Suprapubic skin (tissue), 4 donors: ENCODE measurements around the gene LITAFD. TPM values are rescaled to one million over a fixed set of nuclear protein-coding genes. Genes with fewer than 3 reads are reported as not detected.

ENCODE experiments used
- DNase-seq, 2 donors: peaks; one replicate each; pipeline ENCODE4 v3.0.0-alpha.2; 2019; ENCODE audit warnings: low spot score in 2 of 2
- H3K27ac ChIP-seq: fragments of 200-600 bp; sonication (generic); one replicate; pipeline ENCODE4 v1.5.1; 2019
- H3K27me3 ChIP-seq: fragments of 200-600 bp; sonication (generic); one replicate; pipeline ENCODE4 v1.5.1; 2019
- H3K36me3 ChIP-seq: fragments of 200-600 bp; sonication (generic); one replicate; pipeline ENCODE4 v1.5.1; 2019
- H3K4me1 ChIP-seq: fragments of 200-600 bp; sonication (generic); one replicate; pipeline ENCODE4 v1.5.1; 2019
- H3K4me3 ChIP-seq: fragments of 200-600 bp; sonication (generic); one replicate; pipeline ENCODE4 v1.5.1; 2019; ENCODE audit warnings: mild to moderate bottlenecking
- H3K9me3 ChIP-seq: fragments of 200-600 bp; sonication (generic); one replicate; pipeline ENCODE4 v1.5.1; 2019
- CTCF ChIP-seq, 2 donors: fragments of 200-600 bp in 1 of 2; fragments of 450-650 bp in 1 of 2; sonication (generic) in 1 of 2; IDR thresholded peaks; one replicate each; pipeline ENCODE4 v1.5.1; 2016 to 2019; ENCODE audit warnings: antibody characterized with exemption in 2 of 2, mild to moderate bottlenecking in 1 of 2, moderate library complexity in 1 of 2
- EP300 ChIP-seq: sonication (generic); formaldehyde crosslinking; IDR thresholded peaks from one replicate; pipeline ENCODE4 v1.6.1; 2017; ENCODE audit warnings: antibody characterized with exemption
- POLR2A ChIP-seq, 2 donors: fragments of 450-650 bp; IDR thresholded peaks; one replicate each; pipeline ENCODE4 v1.6.1; 2017; ENCODE audit warnings: antibody characterized with exemption in 2 of 2, mild to moderate bottlenecking in 2 of 2, moderate library complexity in 2 of 2
- POLR2AphosphoS5 ChIP-seq, 3 donors: sonication (generic); formaldehyde crosslinking; IDR thresholded peaks; one replicate each; pipeline ENCODE4 v1.6.1; 2017; ENCODE audit warnings: antibody characterized with exemption in 3 of 3
- WGBS: methylation state at CpG from one replicate; pipeline ENCODE4 v1.1.5; 2018; 5-methylcytosine and 5-hydroxymethylcytosine counted together
- total RNA-seq, 4 donors: library from RNA; depleted of rRNA; stranded (reverse); fragments of >200 nt; gene quantifications; one replicate each; pipeline ENCODE4 v1.1.0, GENCODE V29; 2016

LITAFD gene
- total RNA-seq, 4 donors from 2014 or later: not detected

- H3K4me3 ChIP-seq: no peak overlapping the region
- no peaks in the 10 kb centered on the region for H3K9me3 ChIP-seq
- peaks cover 8% of the 10 kb centered on the region for H3K4me1 ChIP-seq
- no peak overlapping the region for H3K27ac ChIP-seq
- DNase-seq: no peak
- 86% methylated on average over 7 of the region's 7 CpGs for WGBS
- peaks cover 62% of the 10 kb centered on the region for H3K36me3 ChIP-seq
- TF ChIP-seq CTCF (IDR thresholded peaks at IDR 0.05) (no peak), POLR2A (IDR thresholded peaks at IDR 0.05) (no peak), EP300 (no peak), POLR2AphosphoS5 (IDR thresholded peaks at IDR 0.05) (no peak)
- no peaks in the 10 kb centered on the region for H3K27me3 ChIP-seq
Measured at GRCh38 chr16:8853611-8854010, 28.5 kb upstream of the LITAFD start.

- Histone ChIP-seq H3K9me3 (no peaks in the 10 kb centered on the region), H3K36me3 (peaks cover 60% of the 10 kb centered on the region), H3K27ac (no peak overlapping the region), H3K4me3 (no peak overlapping the region), H3K27me3 (no peaks in the 10 kb centered on the region), H3K4me1 (peaks cover 8% of the 10 kb centered on the region)
- DNase-seq: no peak
- TF ChIP-seq POLR2AphosphoS5 (IDR thresholded peaks at IDR 0.05): no peak
- TF ChIP-seq EP300: no peak
- no peak for TF ChIP-seq CTCF (IDR thresholded peaks at IDR 0.05)
- no peak for TF ChIP-seq POLR2A (IDR thresholded peaks at IDR 0.05)
- 89% methylated on average over 9 of the region's 9 CpGs for WGBS
Measured at GRCh38 chr16:8854298-8854948, 27.7 kb upstream of the LITAFD start.

- H3K9me3 ChIP-seq: no peaks in the 10 kb centered on the region
- WGBS: 96% methylated on average over 6 of the region's 11 CpGs
- TF ChIP-seq POLR2AphosphoS5 (IDR thresholded peaks at IDR 0.05) (no peak), CTCF (IDR thresholded peaks at IDR 0.05) (no peak), EP300 (no peak), POLR2A (IDR thresholded peaks at IDR 0.05) (no peak)
- peaks cover 52% of the 10 kb centered on the region for H3K36me3 ChIP-seq
- DNase-seq: no peak
- no peaks in the 10 kb centered on the region for H3K27me3 ChIP-seq
- H3K4me1 ChIP-seq: peaks cover 6% of the 10 kb centered on the region
- H3K4me3 ChIP-seq: no peak overlapping the region
- no peak overlapping the region for H3K27ac ChIP-seq
Measured at GRCh38 chr16:8855051-8855786, 26.9 kb upstream of the LITAFD start.

GRCh38 chr16:8855972-8856371 lies 26.2 kb upstream of the LITAFD start:
- no peak for TF ChIP-seq POLR2A (IDR thresholded peaks at IDR 0.05)
- TF ChIP-seq EP300: no peak
- no peak for TF ChIP-seq POLR2AphosphoS5 (IDR thresholded peaks at IDR 0.05)
- no peak for TF ChIP-seq CTCF (IDR thresholded peaks at IDR 0.05)
- Histone ChIP-seq H3K27me3 (no peaks in the 10 kb centered on the region), H3K4me3 (no peak overlapping the region), H3K9me3 (no peaks in the 10 kb centered on the region), H3K27ac (no peak overlapping the region), H3K36me3 (peaks cover 52% of the 10 kb centered on the region), H3K4me1 (peaks cover 3% of the 10 kb centered on the region)
- 64% methylated on average over 5 of the region's 5 CpGs for WGBS
- no peak for DNase-seq
